SU-DHL-6 (cell line): Measurements from ENCODE around the gene CDK10.
"Not testable (repeated sequence)": the region's sequence is repeated elsewhere in the genome, so short reads cannot be mapped to it uniquely, and the experiment has no call there.

Experiments
- H2AFZ ChIP-seq: fragments of 200-600 bp; sonication (generic); 2 replicates; pipeline ENCODE4 v1.6.1; 2014; ENCODE audit warnings: low read depth, mild to moderate bottlenecking, moderate library complexity, mixed read lengths, antibody characterized with exemption, low read length; ENCODE audit not compliant: severe bottlenecking
- H3F3A ChIP-seq: fragments of 200-600 bp; shearing (Covaris generic); 2 replicates; pipeline ENCODE4 v1.6.0; 2016; ENCODE audit warnings: antibody characterized with exemption, mild to moderate bottlenecking; ENCODE audit not compliant: insufficient read depth
- H3K27ac ChIP-seq: fragments of 200-600 bp; sonication (generic); 2 replicates; pipeline ENCODE4 v1.5.1; 2016; ENCODE audit warnings: low read depth, mild to moderate bottlenecking, low read length, moderate library complexity, mixed read lengths
- H3K27me3 ChIP-seq: fragments of 200-600 bp; sonication (generic), shearing (Covaris generic); 2 replicates; pipeline ENCODE4 v1.6.0; 2014; ENCODE audit warnings: mild to moderate bottlenecking, low read length
- H3K36me3 ChIP-seq: fragments of 200-600 bp; sonication (generic); 2 replicates; pipeline ENCODE4 v1.6.1; 2014; ENCODE audit warnings: mild to moderate bottlenecking, low read length, mixed read lengths
- H3K4me2 ChIP-seq: fragments of 300-600, 200-600 bp; shearing (Covaris generic), sonication (generic); 2 replicates; pipeline ENCODE4 v1.6.0; 2014; ENCODE audit warnings: low read length, low read depth, mild to moderate bottlenecking; ENCODE audit not compliant: poor library complexity, severe bottlenecking
- H3K4me3 ChIP-seq: fragments of 200-600 bp; sonication (generic); 2 replicates; pipeline ENCODE4 v1.5.1; 2014; ENCODE audit warnings: antibody characterized with exemption, low read length, mild to moderate bottlenecking, mixed read lengths; ENCODE audit not compliant: insufficient read depth, poor library complexity, severe bottlenecking
- H3K79me2 ChIP-seq: fragments of 200-600 bp; sonication (generic); 2 replicates; pipeline ENCODE4 v1.6.1; 2014; ENCODE audit warnings: mild to moderate bottlenecking, low read length, moderate library complexity; ENCODE audit not compliant: insufficient read depth
- H3K9ac ChIP-seq: fragments of 200-600 bp; sonication (generic); 2 replicates; pipeline ENCODE4 v1.7.0; 2014; ENCODE audit warnings: mild to moderate bottlenecking, low read length
- H3K9me2 ChIP-seq: fragments of 200-600 bp; sonication (generic); replicated peaks from 2 replicates; pipeline ENCODE4 v1.6.1; 2014; ENCODE audit warnings: low read length; ENCODE audit not compliant: insufficient read depth
- H3K9me3 ChIP-seq: fragments of 200-600 bp; sonication (generic); 2 replicates; pipeline ENCODE4 v1.6.1; 2014; ENCODE audit warnings: low read length, mixed read lengths; ENCODE audit not compliant: insufficient read depth
- H4K20me1 ChIP-seq: fragments of 200-600 bp; sonication (generic); 2 replicates; pipeline ENCODE4 v1.6.1; 2014; ENCODE audit warnings: low read depth, mild to moderate bottlenecking, antibody characterized with exemption, low read length, moderate library complexity, mixed read lengths
- EZH2phosphoT487 ChIP-seq: fragments of 200-600 bp; sonication (generic), shearing (Covaris generic); conservative IDR thresholded peaks from 2 replicates; pipeline ENCODE4 v1.6.1; 2018; ENCODE audit warnings: mild to moderate bottlenecking, antibody characterized with exemption, low read length, moderate library complexity, mixed read lengths
- TF ChIP-seq, protein P1 (sequence below): fragments of 200-600 bp; sonication (generic); IDR thresholded peaks from one replicate; pipeline ENCODE4 v1.5.1; 2017; ENCODE audit warnings: antibody characterized with exemption, mild to moderate bottlenecking, low read length, moderate library complexity; ENCODE audit not compliant: insufficient read depth, poor library complexity, severe bottlenecking

Gene CDK10

DNA sequence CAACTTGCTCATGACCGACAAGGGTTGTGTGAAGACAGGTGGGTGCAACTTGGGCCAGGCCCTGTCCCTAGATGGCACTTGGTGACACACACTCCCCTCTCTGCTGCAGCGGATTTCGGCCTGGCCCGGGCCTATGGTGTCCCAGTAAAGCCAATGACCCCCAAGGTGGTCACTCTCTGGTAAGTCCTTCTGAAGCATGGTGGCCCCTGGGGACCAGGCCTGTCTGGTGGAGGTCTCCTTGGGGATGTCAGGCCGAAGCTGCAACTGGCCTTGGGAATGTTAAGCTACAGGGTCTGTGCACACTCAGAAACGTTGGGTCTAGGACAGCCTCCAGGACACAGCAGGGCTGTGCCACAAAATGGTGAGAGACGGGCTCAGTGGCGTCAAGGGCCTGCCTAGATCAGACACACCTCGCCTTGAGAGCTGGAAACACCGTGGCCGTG is 6.8 kb downstream of the CDK10 start:
- H3F3A ChIP-seq: no peaks in the 10 kb centered on the region
- H3K9ac ChIP-seq: no peak overlapping the region
- no peaks in the 10 kb centered on the region for H3K79me2 ChIP-seq
- H3K4me3 ChIP-seq: no peak overlapping the region
- H3K27ac ChIP-seq: no peak overlapping the region
- no peak overlapping the region for H3K4me2 ChIP-seq
- H3K27me3 ChIP-seq: no peaks in the 10 kb centered on the region
- no peak overlapping the region for H2AFZ ChIP-seq
- no peaks in the 10 kb centered on the region for H3K36me3 ChIP-seq
- H4K20me1 ChIP-seq: no peaks in the 10 kb centered on the region
- no peak for TF ChIP-seq EZH2phosphoT487
- TF ChIP-seq, protein P1, sequence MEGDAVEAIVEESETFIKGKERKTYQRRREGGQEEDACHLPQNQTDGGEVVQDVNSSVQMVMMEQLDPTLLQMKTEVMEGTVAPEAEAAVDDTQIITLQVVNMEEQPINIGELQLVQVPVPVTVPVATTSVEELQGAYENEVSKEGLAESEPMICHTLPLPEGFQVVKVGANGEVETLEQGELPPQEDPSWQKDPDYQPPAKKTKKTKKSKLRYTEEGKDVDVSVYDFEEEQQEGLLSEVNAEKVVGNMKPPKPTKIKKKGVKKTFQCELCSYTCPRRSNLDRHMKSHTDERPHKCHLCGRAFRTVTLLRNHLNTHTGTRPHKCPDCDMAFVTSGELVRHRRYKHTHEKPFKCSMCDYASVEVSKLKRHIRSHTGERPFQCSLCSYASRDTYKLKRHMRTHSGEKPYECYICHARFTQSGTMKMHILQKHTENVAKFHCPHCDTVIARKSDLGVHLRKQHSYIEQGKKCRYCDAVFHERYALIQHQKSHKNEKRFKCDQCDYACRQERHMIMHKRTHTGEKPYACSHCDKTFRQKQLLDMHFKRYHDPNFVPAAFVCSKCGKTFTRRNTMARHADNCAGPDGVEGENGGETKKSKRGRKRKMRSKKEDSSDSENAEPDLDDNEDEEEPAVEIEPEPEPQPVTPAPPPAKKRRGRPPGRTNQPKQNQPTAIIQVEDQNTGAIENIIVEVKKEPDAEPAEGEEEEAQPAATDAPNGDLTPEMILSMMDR: no peak
- H3K9me2 ChIP-seq: no peaks in the 10 kb centered on the region
- no peaks in the 10 kb centered on the region for H3K9me3 ChIP-seq

DNA sequence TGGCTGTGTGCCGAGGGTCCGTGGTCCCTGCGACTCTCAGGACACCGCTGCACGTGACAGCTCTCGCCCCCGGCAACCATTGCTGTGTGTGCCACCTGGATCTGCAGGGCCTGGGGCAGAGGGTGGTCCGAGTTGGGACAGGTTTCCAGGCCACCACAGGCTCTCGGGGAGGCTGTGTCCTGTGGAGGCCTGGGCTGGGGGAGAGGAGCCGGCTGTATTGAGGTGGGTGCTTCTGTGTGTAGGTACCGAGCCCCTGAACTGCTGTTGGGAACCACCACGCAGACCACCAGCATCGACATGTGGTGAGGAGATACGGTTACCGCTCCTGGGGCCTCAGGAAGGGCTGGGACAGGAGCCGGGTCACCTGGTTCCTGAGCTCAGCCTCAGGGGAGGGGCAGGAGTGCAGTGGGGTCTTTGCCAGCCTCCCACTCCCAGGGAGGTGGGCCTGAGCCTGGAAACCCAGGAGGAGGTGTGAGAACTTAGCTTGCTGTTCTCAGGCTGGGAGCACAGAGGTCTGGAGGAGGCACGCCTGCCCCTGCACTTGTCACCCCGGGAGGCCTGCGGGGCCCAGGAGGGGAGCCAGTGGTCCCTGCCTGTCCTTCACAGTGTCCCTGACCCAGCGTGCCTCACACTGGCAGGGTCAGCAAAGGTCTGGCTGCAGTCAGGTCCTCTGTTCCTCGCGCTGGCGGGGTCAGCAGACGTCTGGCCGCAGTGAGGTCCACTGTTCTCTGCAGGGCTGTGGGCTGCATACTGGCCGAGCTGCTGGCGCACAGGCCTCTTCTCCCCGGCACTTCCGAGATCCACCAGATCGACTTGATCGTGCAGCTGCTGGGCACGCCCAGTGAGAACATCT is 7.7 kb downstream of the CDK10 start:
- Histone ChIP-seq H3K4me3 (no peak overlapping the region), H3K9me3 (no peaks in the 10 kb centered on the region), H3K9ac (no peak overlapping the region), H2AFZ (no peak overlapping the region), H3K4me2 (no peak overlapping the region), H3F3A (no peaks in the 10 kb centered on the region), H4K20me1 (no peaks in the 10 kb centered on the region), H3K27ac (no peak overlapping the region), H3K27me3 (no peaks in the 10 kb centered on the region), H3K9me2 (no peaks in the 10 kb centered on the region), H3K36me3 (no peaks in the 10 kb centered on the region), H3K79me2 (no peaks in the 10 kb centered on the region)
- TF ChIP-seq, protein P1: no peak
- TF ChIP-seq EZH2phosphoT487: no peak

DNA sequence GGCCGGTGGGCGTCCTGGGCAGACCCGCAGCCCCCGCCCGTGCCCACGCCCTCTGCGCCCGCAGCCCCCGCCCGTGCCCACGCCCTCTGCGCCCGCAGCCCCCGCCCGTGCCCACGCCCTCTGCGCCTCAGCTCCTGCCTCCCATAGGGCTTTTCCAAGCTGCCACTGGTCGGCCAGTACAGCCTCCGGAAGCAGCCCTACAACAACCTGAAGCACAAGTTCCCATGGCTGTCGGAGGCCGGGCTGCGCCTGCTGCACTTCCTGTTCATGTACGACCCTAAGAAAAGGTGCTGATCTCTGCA is 8.2 kb downstream of the CDK10 start:
- H3F3A ChIP-seq, H3K27ac ChIP-seq, H3K36me3 ChIP-seq, H3K9ac ChIP-seq, H3K4me3 ChIP-seq, H3K9me2 ChIP-seq, H3K27me3 ChIP-seq, H2AFZ ChIP-seq, H3K4me2 ChIP-seq, H3K9me3 ChIP-seq, H3K79me2 ChIP-seq, H4K20me1 ChIP-seq: not testable (repeated sequence)

DNA sequence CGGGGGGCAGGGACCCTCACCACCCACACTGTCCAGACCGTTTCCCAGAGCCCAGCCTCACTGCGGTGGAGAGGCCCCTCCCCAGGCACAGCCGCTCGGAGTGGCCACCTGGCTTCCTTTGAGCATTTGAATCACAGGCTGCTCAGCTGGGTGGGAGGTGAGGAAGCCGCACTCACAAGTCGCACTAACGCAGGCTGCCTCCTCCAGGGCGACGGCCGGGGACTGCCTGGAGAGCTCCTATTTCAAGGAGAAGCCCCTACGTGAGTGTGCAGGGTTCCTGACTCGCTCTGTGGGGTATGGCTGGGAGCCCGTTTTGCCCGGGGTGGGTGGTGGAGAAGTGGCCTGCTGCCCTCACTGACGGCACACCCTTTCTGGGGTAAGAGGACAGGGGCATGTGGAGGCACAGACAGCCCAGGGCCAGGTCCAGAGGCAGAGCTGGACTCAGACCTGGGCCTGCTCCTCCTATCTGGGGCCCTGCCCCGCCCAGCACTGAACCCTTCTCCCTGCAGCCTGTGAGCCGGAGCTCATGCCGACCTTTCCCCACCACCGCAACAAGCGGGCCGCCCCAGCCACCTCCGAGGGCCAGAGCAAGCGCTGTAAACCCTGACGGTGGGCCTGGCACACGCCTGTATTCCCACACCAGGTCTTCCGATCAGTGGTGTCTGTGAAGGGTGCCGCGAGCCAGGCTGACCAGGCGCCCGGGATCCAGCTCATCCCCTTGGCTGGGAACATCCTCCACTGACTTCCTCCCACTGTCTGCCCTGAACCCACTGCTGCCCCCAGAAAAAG is 8.8 kb downstream of the CDK10 start:
- Histone ChIP-seq H3K9ac (no peak overlapping the region), H4K20me1 (no peaks in the 10 kb centered on the region; the same call in 1 of the 2 replicates), H3K27ac (no peak overlapping the region), H3K36me3 (no peaks in the 10 kb centered on the region), H3K9me3 (no peaks in the 10 kb centered on the region), H3K9me2 (no peaks in the 10 kb centered on the region), H3K27me3 (no peaks in the 10 kb centered on the region), H3K4me2 (no peak overlapping the region), H3K79me2 (no peaks in the 10 kb centered on the region), H3K4me3 (no peak overlapping the region), H3F3A (no peaks in the 10 kb centered on the region), H2AFZ (no peak overlapping the region)
- TF ChIP-seq, protein P1: no peak
- no peak for TF ChIP-seq EZH2phosphoT487
